HG02938 (cell line): ENCODE data around the gene PDS5B.
A peak's percentile ranks its signal among the peaks of the same experiment; 100 is the strongest.
"Not testable (repeated sequence)": the region's sequence is repeated elsewhere in the genome, so short reads cannot be mapped to it uniquely, and the experiment has no call there.

Source experiments
- ATAC-seq: cut with Tn5 transposase; IDR thresholded peaks from one replicate; pipeline ENCODE4 v1.9.1; 2021; ENCODE audit warnings: mild to moderate bottlenecking, moderate library complexity; ENCODE audit not compliant: unreplicated experiment

The PDS5B gene

GRCh38 chr13:32721131-32722034 is 135.1 kb downstream of the PDS5B start:
- not testable (repeated sequence) for ATAC-seq

DNA sequence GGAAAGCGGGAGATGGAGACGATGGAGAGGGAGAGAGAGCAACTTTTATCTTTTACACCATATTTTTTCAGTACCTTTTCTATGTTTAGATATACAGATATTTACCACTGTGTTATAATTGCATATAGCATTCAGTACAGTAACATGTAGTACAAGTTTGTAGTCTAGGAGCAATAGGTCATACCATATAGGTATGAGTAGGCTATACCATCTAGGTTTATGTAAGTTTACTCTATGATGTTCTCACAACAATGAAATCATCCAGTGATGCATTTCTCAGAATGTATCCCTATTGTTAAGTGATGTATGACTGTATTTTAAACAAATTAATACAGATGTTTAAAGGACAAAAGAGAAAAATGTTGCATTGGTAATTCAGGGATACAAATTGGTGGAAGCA is 136.1 kb downstream of the PDS5B start:
- no peak for ATAC-seq

DNA sequence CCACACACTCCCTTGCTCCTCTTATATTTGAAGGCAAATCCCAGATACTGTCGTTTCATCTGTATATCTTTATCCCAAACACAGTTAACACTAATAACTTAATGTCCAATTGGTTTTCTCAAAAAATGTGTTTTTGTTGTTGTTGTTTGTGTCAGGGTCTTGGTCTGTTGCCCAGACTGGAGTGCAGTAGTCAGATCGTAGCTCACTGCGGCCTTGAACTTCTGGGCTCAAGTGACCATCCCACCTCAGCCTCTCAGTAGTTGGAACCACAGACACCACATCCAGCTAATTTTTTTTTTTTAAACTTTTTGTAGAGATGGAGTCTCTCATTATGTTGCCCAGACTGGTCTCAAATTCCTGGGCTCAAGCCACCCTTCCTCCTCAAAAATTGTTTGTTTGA is 137.7 kb downstream of the PDS5B start:
- no peak for ATAC-seq

DNA sequence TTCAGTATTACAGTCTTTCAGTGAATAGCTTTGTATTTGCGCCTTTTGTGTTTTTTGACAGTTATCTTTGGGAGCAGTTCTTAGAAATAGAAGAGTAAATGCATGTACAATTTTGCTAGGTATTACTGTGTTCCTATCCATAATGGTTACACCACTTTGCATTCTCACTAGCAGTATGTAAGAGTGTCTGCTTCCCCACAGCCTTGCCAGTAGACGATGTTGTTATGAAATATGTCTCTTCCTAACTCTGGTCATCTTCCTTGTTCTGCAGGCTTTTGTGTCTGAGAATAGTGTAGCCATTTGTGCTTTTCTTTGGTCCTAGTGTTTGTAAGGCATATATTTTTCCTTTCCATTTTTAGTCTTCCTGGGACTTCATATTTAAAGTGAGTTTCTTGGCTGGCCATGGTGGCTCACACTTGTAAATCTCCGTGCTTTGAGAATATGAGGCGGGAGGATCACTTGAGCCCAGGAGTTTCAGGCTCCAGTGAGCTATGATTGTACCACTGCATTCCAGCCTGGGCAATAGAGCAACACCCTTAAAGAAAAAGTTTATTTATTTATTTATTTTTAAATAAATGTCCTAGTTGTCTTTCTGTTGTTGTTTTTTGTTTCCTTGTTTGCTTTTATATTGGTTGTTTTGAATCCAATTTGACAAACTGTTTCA is 140.3 kb downstream of the PDS5B start:
- ATAC-seq: no peak

DNA sequence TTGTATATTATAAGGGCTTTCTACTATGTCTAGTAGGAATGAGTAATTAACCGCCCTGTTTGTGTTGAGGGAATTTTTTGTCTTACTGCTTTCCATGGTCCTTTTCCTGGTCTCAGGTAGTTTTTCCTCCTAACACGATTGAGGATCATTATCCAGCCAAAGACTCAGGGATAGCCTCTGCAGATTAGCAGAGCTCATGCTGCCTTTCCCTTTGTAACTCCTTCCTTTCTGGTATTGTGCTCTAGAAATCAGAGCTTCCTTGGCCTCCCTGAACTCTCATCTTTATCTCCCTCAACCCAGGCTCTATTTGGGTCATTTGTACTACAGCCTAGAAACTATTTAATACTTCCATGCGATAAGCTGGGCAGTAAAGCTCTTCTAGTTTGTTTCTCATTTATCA is 142.1 kb downstream of the PDS5B start:
- no peak for ATAC-seq

GRCh38 chr13:32729097-32729496 is 142.8 kb downstream of the PDS5B start:
- not testable (repeated sequence) for ATAC-seq

DNA sequence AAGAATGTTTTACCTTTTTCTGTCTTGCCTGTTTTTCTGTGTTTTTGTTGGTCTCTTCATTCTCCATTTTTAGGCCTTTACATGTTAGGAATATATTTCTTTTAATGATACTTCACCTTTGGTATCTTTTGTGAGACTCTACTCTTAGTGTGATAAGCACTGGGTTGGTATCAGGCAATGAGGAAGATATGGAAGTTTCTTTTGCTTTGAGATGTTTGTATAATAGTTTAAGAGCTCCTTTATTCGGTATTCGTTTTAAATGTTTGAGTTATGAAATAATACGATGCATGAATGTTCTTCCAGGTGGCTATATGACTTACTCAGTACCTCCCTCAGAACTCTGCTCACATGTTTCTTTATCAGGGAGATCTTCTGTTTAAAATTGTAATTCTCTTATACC is 144.8 kb downstream of the PDS5B start:
- no peak for ATAC-seq

GRCh38 chr13:32731576-32731975 is 145.3 kb downstream of the PDS5B start:
- no peak for ATAC-seq

GRCh38 chr13:32733690-32734089 is 147.4 kb downstream of the PDS5B start:
- ATAC-seq: no peak

DNA sequence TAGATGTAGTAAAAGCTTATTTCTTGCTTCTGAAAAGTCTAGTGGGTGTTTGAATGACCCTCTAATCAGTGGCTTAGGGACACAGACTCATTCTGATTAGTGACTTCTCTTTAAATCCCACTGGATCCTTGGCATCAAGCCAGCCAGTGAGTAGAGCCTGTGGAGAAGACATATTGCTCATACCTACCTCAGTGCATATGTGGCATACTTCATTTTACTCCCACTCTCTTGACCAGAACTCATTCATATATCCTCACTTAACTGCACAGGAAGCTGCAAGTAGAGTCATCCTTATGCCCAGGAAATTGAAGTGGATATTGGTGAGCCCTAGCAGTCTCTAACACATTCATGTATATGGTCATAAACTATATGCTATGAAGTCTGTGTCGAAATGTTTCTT is 148.3 kb downstream of the PDS5B start:
- no peak for ATAC-seq

DNA sequence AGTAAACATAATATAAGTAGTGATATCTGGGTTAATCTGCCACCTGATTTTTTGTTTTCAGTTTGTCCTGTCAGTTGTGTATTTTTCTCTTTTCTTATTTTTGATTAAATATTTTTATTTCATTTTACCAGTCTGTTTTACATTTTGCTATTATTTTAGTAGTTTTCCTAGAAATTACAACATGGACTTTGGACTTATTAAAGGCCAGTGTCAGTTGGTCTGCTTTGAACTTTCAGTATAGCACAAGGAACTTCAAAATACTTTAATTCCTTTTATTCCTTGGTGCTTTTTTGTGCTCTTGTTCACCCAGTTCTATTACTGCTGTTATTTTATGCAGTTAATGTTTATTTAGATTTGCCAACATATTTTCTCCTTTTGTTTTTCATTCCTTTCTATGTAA is 149.6 kb downstream of the PDS5B start:
- no peak for ATAC-seq

DNA sequence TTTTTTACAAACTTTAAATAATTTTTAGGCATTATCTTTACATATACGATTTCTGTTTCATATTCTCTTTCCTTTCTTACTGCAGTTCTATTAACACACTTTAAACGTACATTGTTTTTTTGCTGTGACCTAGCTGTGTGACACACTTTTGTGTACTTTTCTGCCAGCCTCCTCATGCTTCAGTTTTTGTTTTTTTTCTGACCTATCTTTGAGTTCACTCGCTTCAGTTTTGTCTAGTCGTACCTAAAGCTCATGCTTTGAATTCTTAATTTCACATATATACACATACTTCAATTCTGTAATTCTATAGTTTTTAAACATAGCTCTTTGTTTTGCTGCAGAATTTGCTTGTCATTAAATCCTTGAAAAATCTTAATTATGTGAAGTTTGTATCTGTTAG is 150.4 kb downstream of the PDS5B start:
- no peak for ATAC-seq

DNA sequence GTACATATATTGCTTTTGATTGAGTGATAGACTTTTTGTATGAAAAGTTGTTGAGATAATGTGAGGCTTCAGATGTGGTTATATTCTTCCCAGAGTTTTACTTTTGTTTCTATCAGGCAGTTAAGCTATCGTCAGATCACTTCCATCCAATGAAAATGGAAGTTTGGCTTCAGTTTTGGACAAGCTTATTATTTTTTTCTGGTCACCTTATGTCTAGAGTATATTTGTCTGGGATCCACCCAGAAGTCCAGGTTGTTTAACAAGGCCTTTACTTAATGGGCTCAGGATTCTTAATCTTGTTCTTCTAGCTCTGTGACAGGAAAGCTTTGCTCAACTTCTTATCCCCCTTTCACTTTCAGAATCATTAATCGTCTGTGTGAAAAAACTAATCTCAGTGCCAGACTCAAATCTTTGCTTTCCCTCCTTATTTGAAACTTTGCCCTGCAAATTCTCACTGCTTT is 150.9 kb downstream of the PDS5B start:
- ATAC-seq: peak; percentile 66

GRCh38 chr13:32737679-32738078 is 151.4 kb downstream of the PDS5B start:
- ATAC-seq: peak; percentile 81

DNA sequence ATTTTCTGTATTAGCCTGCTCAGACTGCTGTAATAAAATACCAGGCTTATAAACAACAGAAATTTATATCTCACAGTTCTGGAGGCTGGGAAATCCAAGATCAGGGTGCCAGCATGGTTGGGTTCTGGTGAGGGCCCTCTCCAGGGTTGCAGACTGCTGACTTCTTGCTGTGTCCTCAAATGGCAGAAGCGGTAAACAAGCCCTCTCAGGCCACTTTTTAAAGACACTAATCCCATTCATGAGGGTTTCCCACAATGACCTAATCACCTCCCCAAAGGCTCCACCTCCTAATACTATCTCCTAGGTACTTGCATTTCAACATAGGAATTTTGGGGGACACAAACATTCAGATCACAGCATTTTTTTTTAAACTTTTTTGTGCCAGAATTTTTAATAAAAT is 159.3 kb downstream of the PDS5B start:
- ATAC-seq: no peak

DNA sequence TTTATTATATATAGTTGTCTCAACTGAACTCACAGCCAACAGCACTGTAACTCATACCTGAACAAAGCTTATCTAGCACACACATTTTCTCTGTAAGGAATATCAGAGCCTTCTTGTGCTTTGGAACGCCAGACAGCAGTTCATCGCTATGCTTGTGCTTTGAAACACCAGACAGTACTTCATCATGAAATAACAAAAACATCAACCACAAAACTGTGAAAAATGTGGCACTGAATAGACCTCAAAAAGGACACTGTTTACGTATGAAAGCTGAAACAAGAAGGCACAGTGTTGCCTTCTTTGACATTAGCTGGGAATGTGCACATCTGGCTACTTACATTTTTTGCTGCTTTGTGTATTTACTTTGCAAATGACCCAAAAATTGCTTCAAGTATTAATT is 160.2 kb downstream of the PDS5B start:
- no peak for ATAC-seq

GRCh38 chr13:32748305-32748704 is 162.1 kb downstream of the PDS5B start:
- ATAC-seq: no peak

DNA sequence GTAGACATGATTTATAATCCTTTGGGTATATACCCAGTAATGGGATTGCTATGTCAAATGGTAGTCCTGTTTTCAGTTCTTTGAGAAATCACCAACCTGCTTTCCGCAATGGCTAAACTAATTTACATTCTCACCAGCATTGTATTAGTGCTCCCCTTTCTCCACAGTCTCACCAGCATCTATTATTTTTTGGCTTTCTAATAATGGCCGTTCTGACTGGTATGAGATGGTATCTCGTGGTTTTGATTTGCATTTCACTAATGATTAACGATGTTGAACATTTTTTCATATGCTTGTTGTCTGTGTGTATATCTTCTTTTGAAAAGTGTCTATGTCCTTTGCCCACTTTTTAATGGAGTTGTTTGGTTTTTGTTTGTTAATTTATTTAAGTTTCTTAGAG is 165.1 kb downstream of the PDS5B start:
- ATAC-seq: peak; percentile 57

DNA sequence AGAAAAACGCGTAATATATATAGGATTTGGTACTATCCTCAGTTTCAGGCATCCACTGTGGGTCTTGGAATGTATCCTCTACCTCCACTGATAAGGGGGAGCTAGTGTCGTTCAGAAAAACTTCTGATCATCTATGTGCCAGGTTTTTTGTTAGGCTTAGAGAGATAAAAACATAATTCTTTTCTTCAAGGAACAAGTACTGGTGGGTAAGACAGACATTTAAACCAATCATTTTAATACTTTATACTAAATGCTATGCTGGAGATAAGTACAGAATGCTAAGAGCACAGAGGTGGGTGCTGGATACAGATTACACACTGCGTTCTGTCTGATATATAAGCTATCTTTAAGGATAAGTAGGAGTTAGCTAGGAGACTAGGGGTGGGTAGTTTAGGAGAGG is 166.1 kb downstream of the PDS5B start:
- ATAC-seq: no peak

DNA sequence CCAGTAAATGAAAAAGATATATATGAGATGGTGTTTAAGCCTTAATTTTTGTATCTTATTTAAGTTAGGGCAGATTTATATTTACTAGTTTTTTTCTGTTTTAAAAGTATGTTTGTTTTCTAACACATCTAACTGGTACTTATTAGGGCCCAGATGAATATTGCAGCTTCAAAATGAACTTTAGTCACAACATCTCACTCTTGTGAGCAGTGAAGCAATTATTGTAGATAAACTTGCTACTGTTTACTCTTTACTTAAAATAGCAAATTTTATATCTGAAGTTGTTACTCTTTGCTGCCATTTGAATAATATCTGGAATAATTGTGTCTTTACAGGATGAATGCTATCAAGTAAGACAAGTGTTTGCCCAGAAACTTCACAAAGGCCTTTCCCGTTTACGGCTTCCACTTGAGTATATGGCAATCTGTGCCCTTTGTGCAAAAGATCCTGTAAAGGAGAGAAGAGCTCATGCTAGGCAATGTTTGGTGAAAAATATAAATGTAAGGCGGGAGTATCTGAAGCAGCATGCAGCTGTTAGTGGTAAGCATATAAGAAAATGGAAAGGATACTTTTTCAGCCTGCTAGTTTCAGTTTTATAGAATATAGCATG is 166.8 kb downstream of the PDS5B start:
- ATAC-seq: no peak

DNA sequence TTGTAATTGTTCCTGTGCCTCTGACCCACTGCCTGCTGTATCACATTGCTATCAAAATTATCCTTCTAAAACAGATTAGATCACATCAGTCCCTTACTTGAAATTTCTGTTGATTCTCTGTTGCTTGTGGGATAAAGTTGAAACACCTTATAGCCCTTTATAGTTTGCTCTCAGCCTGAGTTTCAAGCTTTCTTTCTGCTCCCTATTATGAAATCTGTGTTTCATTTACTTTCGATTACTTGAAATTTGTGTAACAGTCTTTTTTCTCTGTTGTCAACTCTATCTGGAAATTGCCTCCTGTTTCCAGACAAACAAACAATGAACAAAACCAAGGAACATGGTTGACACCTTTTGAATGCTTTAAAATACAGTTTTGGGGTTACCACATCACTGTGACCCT is 167.9 kb downstream of the PDS5B start:
- ATAC-seq: no peak

- no peak for ATAC-seq
Measured at GRCh38 chr13:32759152-32759551, 172.9 kb downstream of the PDS5B start.
